H9 (cell line): Measurements from ENCODE around the gene PPP1R13B. TPM values are rescaled to one million over a fixed set of nuclear protein-coding genes. Genes with fewer than 3 reads are reported as not detected.

Experiments used
- DNase-seq: peaks from one replicate; pipeline ENCODE4 v3.0.0-alpha.2; 2017
- H2AFZ ChIP-seq: one replicate; pipeline ENCODE4 v1.6.1; 2013; ENCODE audit warnings: mild to moderate bottlenecking, low read length, control low read depth, moderate library complexity
- H2AK5ac ChIP-seq: 2 replicates; pipeline ENCODE4 v1.6.1; 2013; ENCODE audit warnings: low read length, control low read depth, mixed read lengths; ENCODE audit not compliant: insufficient read length
- H2BK120ac ChIP-seq: one replicate; pipeline ENCODE4 v1.6.1; 2013; ENCODE audit warnings: low read depth, mild to moderate bottlenecking, low read length, control low read depth, inconsistent platforms; ENCODE audit not compliant: poor library complexity, severe bottlenecking
- H2BK12ac ChIP-seq: 2 replicates; pipeline ENCODE4 v1.6.1; 2013; ENCODE audit warnings: low read length, control low read depth, mixed read lengths, low read depth; ENCODE audit not compliant: insufficient read length
- H2BK15ac ChIP-seq: 2 replicates; pipeline ENCODE4 v1.6.1; 2013; ENCODE audit warnings: low read depth, low read length, control low read depth
- H2BK20ac ChIP-seq: one replicate; pipeline ENCODE4 v1.6.1; 2013; ENCODE audit warnings: low read depth, mild to moderate bottlenecking, low read length, control low read depth, inconsistent platforms; ENCODE audit not compliant: poor library complexity, severe bottlenecking
- H2BK5ac ChIP-seq: 2 replicates; pipeline ENCODE4 v1.6.1; 2013; ENCODE audit warnings: low read length, control low read depth, mixed read lengths; ENCODE audit not compliant: insufficient read length
- H3K14ac ChIP-seq: 2 replicates; pipeline ENCODE4 v1.6.1; 2013; ENCODE audit warnings: low read length, control low read depth; ENCODE audit not compliant: insufficient read depth
- H3K18ac ChIP-seq: 2 replicates; pipeline ENCODE4 v1.6.1; 2013; ENCODE audit warnings: low read depth, mild to moderate bottlenecking, mixed read lengths, low read length, control low read depth; ENCODE audit not compliant: insufficient read length
- H3K23ac ChIP-seq: 2 replicates; pipeline ENCODE4 v1.6.1; 2013; ENCODE audit warnings: low read length, control low read depth, mixed read lengths, low read depth; ENCODE audit not compliant: insufficient read length
- H3K23me2 ChIP-seq: 2 replicates; pipeline ENCODE4 v1.6.1; 2013; ENCODE audit warnings: low read depth, mild to moderate bottlenecking, mixed read lengths, low read length, control low read depth; ENCODE audit not compliant: insufficient read length, poor library complexity, severe bottlenecking
- H3K27ac ChIP-seq: 2 replicates; pipeline ENCODE4 v1.5.1; 2013; ENCODE audit warnings: low read length, control low read depth, mixed read lengths, low read depth; ENCODE audit not compliant: insufficient read length
- H3K27me3 ChIP-seq: 2 replicates; pipeline ENCODE4 v1.6.1; 2013; ENCODE audit warnings: low read length, control low read depth, inconsistent platforms; ENCODE audit not compliant: insufficient read depth
- H3K4ac ChIP-seq: 2 replicates; pipeline ENCODE4 v1.6.1; 2013; ENCODE audit warnings: low read depth, mild to moderate bottlenecking, control low read depth, inconsistent platforms, low read length, moderate library complexity
- H3K4me1 ChIP-seq: 2 replicates; pipeline ENCODE4 v1.6.1; 2013; ENCODE audit warnings: low read length, control low read depth, inconsistent platforms; ENCODE audit not compliant: insufficient read depth
- H3K4me2 ChIP-seq: 2 replicates; pipeline ENCODE4 v1.6.1; 2013; ENCODE audit warnings: low read length, control low read depth, mixed read lengths; ENCODE audit not compliant: insufficient read length, insufficient read depth
- H3K56ac ChIP-seq: 2 replicates; pipeline ENCODE4 v1.6.1; 2013; ENCODE audit warnings: low read depth, mild to moderate bottlenecking, mixed read lengths, low read length, control low read depth; ENCODE audit not compliant: insufficient read length
- H3K79me1 ChIP-seq: 2 replicates; pipeline ENCODE4 v1.6.1; 2013; ENCODE audit warnings: low read depth, mild to moderate bottlenecking, moderate library complexity, low read length, control low read depth, inconsistent platforms; ENCODE audit not compliant: insufficient read depth, poor library complexity, severe bottlenecking
- H3K79me2 ChIP-seq: 2 replicates; pipeline ENCODE4 v1.6.1; 2013; ENCODE audit warnings: low read length, control low read depth, inconsistent platforms; ENCODE audit not compliant: insufficient read depth
- H3K9ac ChIP-seq: 2 replicates; pipeline ENCODE4 v1.6.1; 2013; ENCODE audit warnings: low read length, control low read depth, mixed read lengths; ENCODE audit not compliant: insufficient read length; ENCODE audit errors: extremely low read depth
- H3K9me3 ChIP-seq: one replicate; pipeline ENCODE4 v1.6.1; 2013; ENCODE audit warnings: low read depth, low read length, inconsistent platforms; ENCODE audit not compliant: control insufficient read depth
- H3T11ph ChIP-seq: one replicate; pipeline ENCODE4 v1.6.1; 2013; ENCODE audit warnings: mild to moderate bottlenecking, low read length, control low read depth, inconsistent platforms
- H4K20me1 ChIP-seq: one replicate; pipeline ENCODE4 v1.6.1; 2013; ENCODE audit not compliant: control insufficient read depth, insufficient read length, insufficient read depth
- H4K5ac ChIP-seq: 2 replicates; pipeline ENCODE4 v1.6.1; 2013; ENCODE audit warnings: low read depth, mild to moderate bottlenecking, mixed read lengths, low read length, control low read depth; ENCODE audit not compliant: insufficient read length
- H4K8ac ChIP-seq: replicated peaks from 2 replicates; pipeline ENCODE4 v1.6.1; 2013; ENCODE audit warnings: low read length, control low read depth, mixed read lengths, low read depth; ENCODE audit not compliant: insufficient read length
- H4K91ac ChIP-seq: 2 replicates; pipeline ENCODE4 v1.6.1; 2013; ENCODE audit warnings: low read depth, mild to moderate bottlenecking, moderate library complexity, mixed read lengths, low read length, control low read depth; ENCODE audit not compliant: insufficient read length
- H3K27ac Mint-ChIP-seq, 3 experiments: 2 replicates in 2 of 3; 3 replicates in 1 of 3; pipeline ENCODE4 v1.8.0; 2020 to 2021; ENCODE audit warnings: mixed read lengths in 3 of 3, mild to moderate bottlenecking in 1 of 3, moderate library complexity in 1 of 3
- H3K27me3 Mint-ChIP-seq: 2 replicates; pipeline ENCODE4 v1.8.0; 2021; ENCODE audit warnings: low read depth, mild to moderate bottlenecking, moderate library complexity, mixed read lengths
- H3K36me3 Mint-ChIP-seq, 3 experiments: 2 replicates in 2 of 3; 3 replicates in 1 of 3; pipeline ENCODE4 v1.8.0; 2020 to 2021; ENCODE audit warnings: low read depth in 3 of 3, mixed read lengths in 3 of 3; ENCODE audit not compliant: insufficient read depth in 1 of 3
- H3K4me1 Mint-ChIP-seq, 2 experiments: 2 replicates each; pipeline ENCODE4 v1.8.0; 2020; ENCODE audit warnings: mixed read lengths in 2 of 2
- H3K4me3 Mint-ChIP-seq, 2 experiments: 2 replicates in 1 of 2; 3 replicates in 1 of 2; pipeline ENCODE4 v1.8.0; 2020 to 2021; ENCODE audit warnings: mild to moderate bottlenecking in 2 of 2, mixed read lengths in 2 of 2, moderate library complexity in 1 of 2
- H3K9me3 Mint-ChIP-seq, 2 experiments: 2 replicates in 1 of 2; 3 replicates in 1 of 2; pipeline ENCODE4 v1.8.0; 2020; ENCODE audit warnings: mild to moderate bottlenecking in 2 of 2, mixed read lengths in 2 of 2, moderate library complexity in 1 of 2
- WGBS: extraction: QIAGEN DNeasy Blood & Tissue Kit; methylation state at CpG from one replicate; pipeline ENCODE4 v1.1.7; 2013; ENCODE audit warnings: missing lambda C conversion rate, low lambda C conversion rate, mixed read lengths; ENCODE audit not compliant: insufficient read length; ENCODE audit errors: extremely low coverage; 5-methylcytosine and 5-hydroxymethylcytosine counted together
- total RNA-seq: library from RNA; stranded (reverse); gene quantifications from 2 replicates; pipeline ENCODE4 v1.2.1, GENCODE V29; 2021
- TF ChIP-seq, protein P1 (sequence below): fragments of 200-600 bp; sonication (generic); conservative IDR thresholded peaks from 3 replicates; pipeline ENCODE4 v1.8.0; 2021; ENCODE audit warnings: antibody characterized with exemption, mild to moderate bottlenecking

PPP1R13B gene
- total RNA-seq, 1 experiment from 2014 or later, result 6.0 TPM

DNA sequence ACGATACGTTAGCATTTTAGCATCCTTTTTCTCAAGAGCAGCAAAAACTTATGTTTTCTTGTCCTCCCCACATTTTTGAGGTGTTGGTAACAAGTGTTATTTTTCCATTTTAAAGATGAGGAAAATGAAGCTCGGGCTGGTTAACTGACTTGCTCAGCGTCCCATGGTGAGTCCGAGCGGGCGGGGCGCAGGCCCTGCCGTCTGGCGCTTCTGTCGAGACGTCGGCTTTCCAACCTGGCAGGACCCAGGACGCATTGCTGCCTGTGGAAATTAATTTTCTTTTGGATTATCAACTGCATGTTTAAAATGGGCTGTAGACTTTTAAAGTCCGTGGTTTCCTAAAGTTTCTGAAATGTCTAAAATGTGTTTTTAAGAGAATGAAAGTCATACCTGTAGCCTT lies 162.5 kb downstream of the PPP1R13B start:
- Histone ChIP-seq H4K20me1 (no peaks in the 10 kb centered on the region), H2BK5ac (no peak overlapping the region), H3K27ac (no peak overlapping the region), H3K27me3 (no peaks in the 10 kb centered on the region), H3K9ac (no peak overlapping the region), H2AFZ (no peak overlapping the region), H3K4me1 (no peaks in the 10 kb centered on the region), H2BK20ac (no peak overlapping the region), H3K4me2 (no peak overlapping the region), H4K5ac (no peak overlapping the region), H2AK5ac (no peak overlapping the region), H2BK12ac (no peak overlapping the region), H3K79me1 (no peaks in the 10 kb centered on the region), H4K91ac (no peak overlapping the region), H3T11ph (no peak overlapping the region), H2BK15ac (no peak overlapping the region), H4K8ac (no peak overlapping the region), H3K18ac (no peak overlapping the region), H3K14ac (no peak overlapping the region), H3K23ac (no peak overlapping the region), H3K56ac (no peak overlapping the region), H3K9me3 (no peaks in the 10 kb centered on the region), H2BK120ac (no peak overlapping the region), H3K79me2 (0 out of 2 replicates have a peak, but pooled peaks cover 2% of the 10 kb centered on the region), H3K23me2 (no peaks in the 10 kb centered on the region), H3K4ac (no peak overlapping the region)
- Mint-ChIP-seq H3K36me3 (peaks cover 13 to 76% (median 65%) of the 10 kb centered on the region in 3 experiments; a peak in 6 of 7 replicates), H3K27ac (no peak overlapping the region), H3K4me1 (no peaks in the 10 kb centered on the region; a peak in 2 of 4 replicates), H3K4me3 (no peak overlapping the region), H3K9me3 (no peaks in the 10 kb centered on the region), H3K27me3 (no peaks in the 10 kb centered on the region)
- DNase-seq, result no peak
- TF ChIP-seq, protein P1, sequence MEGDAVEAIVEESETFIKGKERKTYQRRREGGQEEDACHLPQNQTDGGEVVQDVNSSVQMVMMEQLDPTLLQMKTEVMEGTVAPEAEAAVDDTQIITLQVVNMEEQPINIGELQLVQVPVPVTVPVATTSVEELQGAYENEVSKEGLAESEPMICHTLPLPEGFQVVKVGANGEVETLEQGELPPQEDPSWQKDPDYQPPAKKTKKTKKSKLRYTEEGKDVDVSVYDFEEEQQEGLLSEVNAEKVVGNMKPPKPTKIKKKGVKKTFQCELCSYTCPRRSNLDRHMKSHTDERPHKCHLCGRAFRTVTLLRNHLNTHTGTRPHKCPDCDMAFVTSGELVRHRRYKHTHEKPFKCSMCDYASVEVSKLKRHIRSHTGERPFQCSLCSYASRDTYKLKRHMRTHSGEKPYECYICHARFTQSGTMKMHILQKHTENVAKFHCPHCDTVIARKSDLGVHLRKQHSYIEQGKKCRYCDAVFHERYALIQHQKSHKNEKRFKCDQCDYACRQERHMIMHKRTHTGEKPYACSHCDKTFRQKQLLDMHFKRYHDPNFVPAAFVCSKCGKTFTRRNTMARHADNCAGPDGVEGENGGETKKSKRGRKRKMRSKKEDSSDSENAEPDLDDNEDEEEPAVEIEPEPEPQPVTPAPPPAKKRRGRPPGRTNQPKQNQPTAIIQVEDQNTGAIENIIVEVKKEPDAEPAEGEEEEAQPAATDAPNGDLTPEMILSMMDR, result no peak
- no CpG with 5 or more reads among the region's 15 CpGs for WGBS
